GM15510 (cell line): ENCODE results near the gene METTL1.

Experiments used
- POLR2A ChIP-seq: IDR thresholded peaks from 3 replicates; pipeline ENCODE4 v1.6.1; 2011; ENCODE audit warnings: borderline replicate concordance; ENCODE audit not compliant: insufficient read length; ENCODE audit errors: extremely low read depth

Gene METTL1

DNA sequence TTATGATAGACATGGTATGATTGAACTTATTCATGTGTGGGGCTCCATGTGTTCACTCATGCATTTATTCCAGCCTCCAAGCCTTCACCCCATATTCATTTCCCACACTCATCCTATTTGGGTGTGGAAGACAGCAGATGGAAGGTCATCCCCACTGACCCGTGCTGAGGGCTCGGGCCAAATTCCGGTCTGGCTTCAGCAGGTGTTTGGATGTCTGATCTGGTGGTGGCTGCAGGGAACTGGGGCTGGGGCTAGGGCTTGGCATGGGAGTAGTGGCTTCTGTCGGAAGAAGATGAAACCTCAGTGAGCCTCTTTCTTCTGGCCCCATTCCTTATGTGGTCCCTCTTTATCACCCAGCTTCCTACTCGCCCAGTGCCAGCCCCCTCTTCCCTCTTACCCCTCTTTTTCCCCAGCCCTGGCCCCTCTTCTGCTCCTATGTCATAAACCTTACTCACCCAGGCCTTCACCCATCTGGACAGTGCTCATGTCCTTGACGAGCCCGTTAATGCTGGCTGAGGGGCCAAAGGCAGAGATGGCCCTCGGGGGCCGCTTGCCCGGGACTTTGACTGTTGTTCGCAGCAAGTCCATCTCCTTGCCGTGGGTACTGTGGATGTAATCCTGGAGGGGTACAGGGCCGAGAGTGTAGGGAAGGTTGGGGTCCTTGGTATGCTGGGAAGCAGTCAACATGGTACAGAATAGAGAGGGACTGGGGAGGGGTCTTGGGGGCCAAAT is 41.4 kb downstream of the METTL1 start:
- no peak for TF ChIP-seq POLR2A

DNA sequence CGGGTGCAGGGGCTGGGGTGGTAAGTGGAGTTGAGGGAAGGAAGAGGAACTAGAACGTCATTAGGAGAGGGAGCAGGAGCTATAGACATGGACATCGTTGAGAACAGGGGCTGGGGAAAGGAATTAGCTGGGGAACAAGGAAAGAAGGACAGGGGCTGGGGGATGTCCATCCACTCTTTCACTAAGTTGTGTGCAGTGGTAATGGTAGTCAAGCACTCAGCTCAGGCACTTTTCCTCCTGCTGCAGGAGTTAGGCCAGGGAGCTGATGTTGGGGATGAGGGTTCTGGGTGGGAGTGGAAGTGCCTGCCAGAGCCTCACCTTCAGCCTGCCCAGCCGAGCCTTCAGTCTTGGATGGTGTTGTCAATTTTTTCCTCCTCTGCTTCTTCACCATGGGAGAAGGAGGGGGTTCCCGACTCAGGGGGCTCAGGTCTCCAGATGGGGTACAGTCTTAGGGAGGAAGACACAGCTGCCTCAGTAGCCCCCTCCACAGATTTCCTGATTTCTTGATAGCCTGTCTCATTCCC is 42.5 kb downstream of the METTL1 start:
- TF ChIP-seq POLR2A = no peak

DNA sequence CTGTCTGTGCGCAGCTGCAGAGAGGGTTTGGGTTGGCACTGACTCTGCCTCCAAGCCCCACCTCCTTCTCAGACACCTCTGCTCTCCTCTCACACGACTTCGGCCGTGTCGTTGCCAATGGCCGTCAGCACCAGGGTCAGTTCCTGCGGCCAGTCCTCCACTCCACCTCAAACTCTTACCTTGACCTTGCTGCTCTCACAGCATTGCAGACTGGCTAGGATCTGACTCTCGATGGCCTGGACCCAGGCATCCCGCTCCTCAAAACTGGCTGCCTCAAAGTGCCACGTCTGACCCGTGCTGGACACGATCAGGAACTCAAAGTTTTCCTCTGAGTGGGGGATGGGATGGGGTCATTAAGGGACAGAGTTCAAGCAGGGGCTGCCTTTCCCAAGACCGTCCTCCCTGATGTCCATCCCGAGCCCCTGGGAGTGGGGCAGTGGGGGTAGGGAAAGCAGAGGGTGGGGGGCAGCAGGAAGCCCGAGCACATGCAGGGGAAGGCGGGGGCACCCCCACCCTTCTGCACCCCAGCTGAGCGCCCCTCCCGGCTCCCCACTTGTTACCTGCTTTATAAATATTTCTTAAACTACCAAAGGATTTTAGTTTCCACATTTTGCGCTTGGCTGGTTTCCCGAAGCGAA is 44.0 kb downstream of the METTL1 start:
- TF ChIP-seq POLR2A = no peak

DNA sequence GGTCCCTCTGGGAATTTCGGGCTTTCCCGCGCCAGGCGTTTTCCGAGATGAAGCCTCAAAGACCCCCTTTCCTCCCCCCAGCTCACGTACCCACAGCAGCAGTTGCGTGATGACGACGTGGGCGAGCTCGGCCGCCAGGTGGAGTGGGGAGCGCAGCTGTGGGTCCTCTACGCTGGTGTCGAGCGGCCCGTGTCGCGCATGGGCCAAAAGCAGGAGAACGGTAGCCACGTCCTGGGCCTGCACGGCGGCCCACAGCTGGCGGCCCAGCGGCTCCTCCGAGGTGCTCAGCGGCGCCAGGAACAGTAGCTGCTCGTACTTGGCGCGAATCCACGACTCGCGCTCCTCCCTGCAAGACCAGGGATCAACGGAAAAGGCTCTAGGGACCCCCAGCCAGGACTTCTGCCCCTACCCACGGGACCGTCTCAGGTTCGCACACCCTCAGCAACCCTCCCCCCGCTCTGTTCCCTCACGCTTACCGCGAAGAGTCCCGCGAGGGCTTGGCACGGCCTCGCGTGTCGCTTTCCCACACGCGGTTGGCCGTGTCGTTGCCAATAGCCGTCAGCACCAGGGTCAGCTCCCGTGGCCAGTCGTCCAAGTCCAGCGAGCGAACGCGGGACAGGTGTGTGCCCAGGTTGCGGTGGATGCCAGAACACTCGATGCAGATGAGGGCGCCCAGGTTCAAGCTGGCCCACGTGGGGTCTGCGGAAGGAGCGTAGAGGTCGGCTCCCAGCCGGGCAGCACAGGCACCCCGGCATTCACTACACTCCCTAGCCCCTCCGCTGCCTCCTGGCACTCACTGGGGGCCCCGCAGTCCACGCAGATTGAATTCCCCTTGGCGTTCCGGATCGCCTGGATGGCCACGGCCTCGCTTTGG is 44.8 kb downstream of the METTL1 start:
- no peak for TF ChIP-seq POLR2A

DNA sequence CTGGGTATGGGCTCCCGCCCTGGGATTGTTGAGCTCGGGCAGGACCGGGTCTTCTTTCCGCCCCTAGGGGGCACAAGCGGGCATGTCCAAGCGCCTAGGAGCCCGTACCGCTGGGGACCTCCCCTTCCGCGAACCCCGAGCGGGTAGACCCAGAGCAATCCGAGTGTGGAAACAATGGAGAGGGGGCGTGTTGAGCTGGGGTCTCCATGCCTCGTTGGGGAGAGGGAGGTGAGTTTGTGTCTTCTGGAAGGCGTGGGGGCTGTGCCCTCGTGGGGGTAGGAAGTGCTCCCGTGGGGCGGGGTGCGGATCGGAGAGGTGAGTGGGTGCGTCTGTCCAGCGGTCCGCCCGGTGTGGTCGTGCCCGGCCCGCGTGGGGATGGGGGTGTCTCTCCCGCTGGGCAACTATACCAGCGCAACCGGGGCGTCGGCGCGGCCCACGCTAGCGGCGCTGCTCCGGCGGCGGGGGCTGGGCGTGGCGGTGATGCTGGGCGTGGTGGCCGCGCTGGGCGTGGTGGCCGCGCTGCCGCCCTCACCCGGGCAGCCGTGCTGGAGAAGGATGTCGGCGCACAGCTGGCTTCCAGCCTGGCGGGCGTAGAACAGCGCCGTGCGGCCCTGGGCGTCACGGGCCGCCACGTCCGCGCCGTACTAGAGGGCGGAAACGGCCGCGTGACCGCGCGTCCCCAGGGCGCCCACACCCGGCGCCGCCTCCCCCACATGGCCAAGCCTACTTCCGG is 45.6 kb downstream of the METTL1 start:
- TF ChIP-seq POLR2A = no peak

DNA sequence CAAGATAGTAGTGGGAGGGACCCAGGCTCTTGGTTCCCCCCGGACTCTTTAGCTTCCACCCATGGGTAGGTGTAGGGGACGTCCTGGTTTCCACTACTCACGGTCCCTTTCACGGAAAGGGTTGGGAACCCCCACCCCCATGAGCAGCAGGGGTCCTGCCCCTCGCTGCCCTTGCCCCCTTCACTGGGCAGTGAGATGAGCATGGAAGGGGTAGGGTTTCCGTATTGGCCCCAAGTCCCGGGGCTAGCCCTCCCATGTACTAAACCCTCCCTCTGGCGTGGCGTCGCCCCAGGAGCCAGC is 46.1 kb downstream of the METTL1 start:
- no peak for TF ChIP-seq POLR2A

DNA sequence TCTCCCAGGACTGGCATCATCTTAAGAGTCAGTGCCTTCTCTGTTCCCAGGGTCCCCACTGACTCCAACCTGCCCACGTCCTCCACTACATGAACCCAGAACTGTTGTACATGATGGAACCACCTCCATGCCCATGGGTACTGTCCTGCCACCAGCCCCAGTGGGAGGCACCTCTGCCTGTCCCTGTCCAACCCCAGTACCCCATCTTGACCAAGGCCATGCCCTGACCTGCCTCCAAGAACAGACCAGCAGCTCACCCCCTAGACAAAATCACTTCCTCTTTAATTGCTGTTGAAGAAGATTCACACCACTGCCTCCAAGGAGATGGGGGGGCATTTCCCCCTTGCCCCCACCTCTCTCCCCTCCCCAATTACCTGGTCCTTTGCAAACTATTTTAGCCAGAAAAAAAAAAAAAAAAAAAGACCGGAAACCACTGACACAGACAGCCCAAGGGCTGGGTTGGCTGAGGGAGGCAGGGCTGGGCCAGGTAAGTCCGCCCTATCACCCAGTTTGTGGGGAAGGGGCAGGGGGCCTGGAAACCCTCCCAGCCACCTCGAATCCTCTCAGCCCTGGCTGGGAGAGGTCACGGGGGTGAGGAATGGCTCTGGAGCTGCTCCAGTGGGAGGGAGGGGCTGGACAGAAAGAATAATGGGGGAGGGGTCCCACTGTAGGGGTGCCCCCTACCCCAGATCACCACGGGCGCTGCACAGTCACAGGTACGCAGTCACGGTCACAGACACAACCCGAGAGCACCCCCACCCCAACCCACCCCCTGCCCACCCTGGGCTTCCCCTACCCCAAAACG is 46.8 kb downstream of the METTL1 start:
- no peak for TF ChIP-seq POLR2A

DNA sequence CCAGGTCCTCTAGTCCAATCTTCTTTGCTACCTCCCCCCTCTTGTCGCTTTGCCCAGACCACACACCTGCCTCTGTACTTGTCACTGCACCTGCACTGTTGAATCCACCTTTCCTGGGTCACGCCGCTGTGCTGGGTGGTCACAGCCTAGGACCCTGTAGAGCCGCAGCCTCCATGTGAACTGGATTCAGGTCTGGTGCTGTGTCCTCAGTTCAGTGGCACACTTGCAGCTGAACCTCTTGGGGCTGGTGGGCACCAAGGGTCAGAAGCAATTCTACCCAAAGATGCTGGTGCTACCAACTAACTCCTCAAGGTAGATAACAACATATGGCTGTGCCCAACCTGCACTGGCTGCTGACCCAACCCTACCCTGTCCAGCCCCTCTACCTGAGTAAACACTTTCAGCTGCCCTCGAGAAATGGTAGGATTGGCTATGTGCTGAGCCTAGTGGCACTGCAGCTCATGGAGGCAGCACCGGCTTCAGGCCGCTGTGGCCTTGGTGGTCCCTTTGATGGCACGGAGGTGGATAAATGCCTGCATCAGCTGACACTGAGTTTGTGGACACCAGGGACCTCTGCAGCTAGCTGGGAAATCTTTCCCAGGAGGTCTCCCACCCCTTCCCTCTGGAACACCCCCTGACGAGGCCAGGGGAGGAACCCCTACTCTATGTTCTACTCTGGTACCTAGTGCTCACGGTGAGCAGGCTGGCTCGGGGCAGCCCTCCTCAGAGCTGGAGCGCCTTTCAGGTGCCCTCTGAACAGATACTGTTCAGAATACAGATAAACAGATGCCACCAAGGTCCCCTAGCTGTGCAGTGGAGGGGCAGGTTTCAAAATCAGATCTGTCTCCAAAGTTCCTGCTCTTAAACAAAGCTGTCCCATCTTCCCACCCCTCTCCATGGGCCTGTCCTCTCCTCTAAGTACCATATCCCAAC is 47.6 kb downstream of the METTL1 start:
- TF ChIP-seq POLR2A = no peak

DNA sequence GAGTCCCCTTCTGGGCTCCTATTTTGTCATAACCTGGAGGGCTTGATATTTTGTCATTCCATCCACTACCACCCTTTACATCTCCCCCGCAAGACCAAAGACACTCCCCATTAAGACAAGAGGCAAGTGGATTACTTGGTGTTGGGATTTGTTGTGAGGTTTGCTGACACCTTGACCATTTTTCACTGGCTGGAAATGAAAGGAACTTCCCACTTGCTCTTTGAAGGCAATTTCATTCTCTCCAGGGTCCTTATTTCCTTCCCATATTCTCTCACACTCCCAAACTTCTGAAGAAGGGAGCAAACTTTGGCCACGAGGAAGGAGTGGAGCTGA is 48.3 kb downstream of the METTL1 start:
- no peak for TF ChIP-seq POLR2A

DNA sequence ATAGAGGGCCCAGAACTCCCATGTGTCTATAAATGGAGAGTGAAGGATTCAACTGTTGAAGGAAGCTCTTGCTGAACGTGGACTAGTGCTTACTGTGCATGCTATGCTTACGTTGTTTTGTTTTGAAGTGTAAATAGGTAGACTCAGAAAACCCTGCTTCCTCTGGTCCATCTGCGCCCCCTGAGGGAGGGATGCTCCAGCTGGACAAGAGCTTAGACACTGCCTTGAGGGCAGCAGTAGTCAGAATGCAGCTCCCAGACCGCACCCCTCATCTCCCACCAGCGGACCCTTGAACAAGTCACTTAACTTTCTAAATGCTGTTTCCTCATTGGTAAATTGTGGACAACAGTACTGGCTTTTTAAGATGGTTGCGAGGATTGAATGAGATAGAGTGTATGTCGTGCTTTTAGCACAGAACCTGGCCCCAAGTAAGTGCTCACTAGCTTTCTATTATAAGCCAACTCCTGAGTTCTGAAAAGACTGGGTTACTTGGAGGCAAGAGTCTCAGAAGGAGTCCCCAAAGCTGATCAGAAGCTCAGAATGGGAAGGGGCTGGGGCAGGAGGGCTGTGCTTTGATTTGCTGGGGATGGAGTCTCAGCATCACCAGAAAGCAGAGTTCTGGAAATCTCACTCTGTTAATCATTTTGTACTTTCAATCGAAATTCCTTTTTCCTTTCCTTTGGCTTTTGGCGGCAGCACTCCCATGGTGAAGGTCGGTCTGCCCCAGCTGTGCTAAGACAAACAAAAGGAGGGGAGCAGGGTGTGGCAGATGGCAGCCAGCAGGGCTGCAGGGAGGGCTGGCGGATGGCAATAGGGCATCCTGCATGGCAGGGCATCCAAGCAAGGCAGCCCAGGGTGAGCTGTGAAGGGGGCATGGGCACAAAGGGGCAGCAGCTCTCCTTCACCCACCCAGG is 48.9 kb downstream of the METTL1 start:
- TF ChIP-seq POLR2A = no peak

DNA sequence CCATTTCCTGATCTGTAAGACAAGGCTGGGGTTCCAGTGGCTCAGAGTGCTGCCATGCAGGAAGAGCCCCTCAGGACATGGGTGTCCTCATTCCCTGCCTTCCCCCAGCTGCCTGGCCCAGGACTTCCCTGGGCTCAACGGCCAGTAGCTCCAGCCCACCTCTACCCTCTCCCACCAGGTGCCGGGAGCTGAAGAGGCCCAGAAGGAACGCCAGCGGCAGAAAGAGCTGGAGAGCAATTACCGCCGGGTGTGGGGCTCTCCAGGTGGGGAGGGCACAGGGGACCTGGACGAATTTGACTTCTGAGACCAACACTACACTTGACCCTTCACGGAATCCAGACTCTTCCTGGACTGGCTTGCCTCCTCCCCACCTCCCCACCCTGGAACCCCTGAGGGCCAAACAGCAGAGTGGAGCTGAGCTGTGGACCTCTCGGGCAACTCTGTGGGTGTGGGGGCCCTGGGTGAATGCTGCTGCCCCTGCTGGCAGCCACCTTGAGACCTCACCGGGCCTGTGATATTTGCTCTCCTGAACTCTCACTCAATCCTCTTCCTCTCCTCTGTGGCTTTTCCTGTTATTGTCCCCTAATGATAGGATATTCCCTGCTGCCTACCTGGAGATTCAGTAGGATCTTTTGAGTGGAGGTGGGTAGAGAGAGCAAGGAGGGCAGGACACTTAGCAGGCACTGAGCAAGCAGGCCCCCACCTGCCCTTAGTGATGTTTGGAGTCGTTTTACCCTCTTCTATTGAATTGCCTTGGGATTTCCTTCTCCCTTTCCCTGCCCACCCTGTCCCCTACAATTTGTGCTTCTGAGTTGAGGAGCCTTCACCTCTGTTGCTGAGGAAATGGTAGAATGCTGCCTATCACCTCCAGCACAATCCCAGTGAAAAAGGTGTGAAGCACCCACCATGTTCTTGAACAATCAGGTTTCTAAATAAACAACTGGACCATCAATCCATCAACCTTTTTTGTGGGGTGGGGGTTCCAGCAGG is 51.0 kb downstream of the METTL1 start:
- TF ChIP-seq POLR2A = no peak
